PC-9 (cell line): Measurements from ENCODE around the gene HIVEP2.

Source experiments
- CTCF ChIP-seq: fragments of 200-600 bp; sonication (generic); conservative IDR thresholded peaks from 2 replicates; pipeline ENCODE4 v1.6.1; 2017; ENCODE audit warnings: mixed run types, antibody characterized with exemption, mild to moderate bottlenecking, moderate library complexity
- EZH2 ChIP-seq: fragments of 200-600 bp; sonication (generic); IDR thresholded peaks from 2 replicates; pipeline ENCODE4 v1.8.0; 2017; ENCODE audit warnings: antibody characterized with exemption, low read depth

DNA sequence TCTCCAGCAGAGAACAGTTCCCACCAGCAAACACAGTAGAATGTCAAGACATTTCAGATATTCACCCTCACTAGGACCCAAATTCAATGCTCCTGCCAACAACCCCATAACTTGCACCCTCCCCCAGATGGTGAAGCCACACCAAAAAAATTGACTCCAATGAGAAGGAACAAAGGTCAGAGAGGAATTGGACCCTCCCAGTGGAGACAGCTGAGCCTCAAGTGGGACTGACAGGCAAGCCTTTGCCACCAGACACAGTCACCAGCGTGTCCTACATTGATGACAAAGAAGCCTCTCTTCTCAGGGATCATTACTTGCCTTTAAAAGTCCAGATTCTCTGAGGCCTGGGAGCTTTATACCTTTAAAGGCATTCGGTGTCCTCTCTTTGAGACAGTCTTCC, 64.8 kb downstream of the HIVEP2 start:
- TF ChIP-seq CTCF: no peak
- TF ChIP-seq EZH2: no peak
